GM19328 (cell line): Measurements from ENCODE around the gene RNF146.
"Not testable (repeated sequence)": the region's sequence is repeated elsewhere in the genome, so short reads cannot be mapped to it uniquely, and the experiment has no call there.

ENCODE experiments used
- ATAC-seq: cut with Tn5 transposase; IDR thresholded peaks from one replicate; pipeline ENCODE4 v1.9.1; 2021; ENCODE audit warnings: mild to moderate bottlenecking, moderate library complexity; ENCODE audit not compliant: unreplicated experiment

RNF146 gene

DNA sequence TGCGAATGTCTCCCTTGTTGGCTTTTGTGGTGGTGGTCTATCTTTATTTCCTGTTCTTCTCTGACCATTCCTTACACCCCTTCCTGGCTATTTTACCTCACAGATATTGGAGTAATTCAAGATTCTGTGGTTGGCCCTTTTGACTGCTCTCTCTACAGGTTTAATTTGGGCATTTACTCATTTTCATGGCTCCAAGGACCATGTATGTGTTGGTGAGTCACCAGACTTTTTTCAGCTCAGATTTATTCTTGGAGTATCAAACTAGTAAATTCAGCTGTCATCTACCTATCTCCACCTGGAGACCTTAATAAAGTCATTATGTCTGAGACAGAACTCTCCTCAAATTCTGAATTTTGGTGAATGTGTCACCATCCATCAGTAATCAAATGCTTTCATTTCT, 15.5 kb downstream of the RNF146 start:
- ATAC-seq, result no peak

DNA sequence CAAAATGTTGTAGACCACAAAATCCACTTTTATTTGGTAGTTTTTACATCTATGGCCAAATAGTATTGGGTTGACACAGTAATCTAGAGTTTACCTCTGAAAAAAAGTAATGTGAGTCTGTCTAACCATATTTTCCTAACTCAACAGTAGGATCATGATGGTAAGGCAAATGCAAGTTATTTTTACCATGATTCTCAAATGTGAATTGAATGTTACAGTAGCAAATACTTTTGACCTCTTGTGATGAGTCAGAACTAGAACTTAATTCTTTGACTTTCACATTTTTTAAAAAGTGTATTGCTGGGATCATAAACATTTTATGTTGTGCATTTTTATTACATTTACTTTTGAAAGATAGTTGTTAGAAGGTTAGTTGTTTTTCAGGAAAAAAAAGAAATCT, 22.0 kb downstream of the RNF146 start:
- ATAC-seq, result no peak

DNA sequence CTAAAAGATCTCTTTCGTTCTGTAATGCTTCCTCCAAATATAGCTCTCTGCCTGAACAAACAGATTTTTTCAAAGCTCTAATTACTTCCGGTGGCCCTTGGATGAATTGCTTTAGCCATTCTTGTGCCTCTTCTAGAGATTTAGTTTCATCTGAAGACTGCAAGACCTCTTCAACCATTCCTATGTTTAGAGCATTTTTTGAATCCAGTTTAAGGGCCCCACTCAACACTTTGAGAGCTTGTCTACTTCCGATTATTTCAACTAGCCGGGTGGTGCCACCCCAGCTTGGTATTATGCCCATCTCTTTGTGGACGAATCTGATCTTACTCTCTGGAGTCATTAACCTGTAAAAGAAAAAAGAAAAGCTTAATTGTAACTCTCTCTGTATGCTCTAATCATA, 23.3 kb downstream of the RNF146 start:
- no peak for ATAC-seq

DNA sequence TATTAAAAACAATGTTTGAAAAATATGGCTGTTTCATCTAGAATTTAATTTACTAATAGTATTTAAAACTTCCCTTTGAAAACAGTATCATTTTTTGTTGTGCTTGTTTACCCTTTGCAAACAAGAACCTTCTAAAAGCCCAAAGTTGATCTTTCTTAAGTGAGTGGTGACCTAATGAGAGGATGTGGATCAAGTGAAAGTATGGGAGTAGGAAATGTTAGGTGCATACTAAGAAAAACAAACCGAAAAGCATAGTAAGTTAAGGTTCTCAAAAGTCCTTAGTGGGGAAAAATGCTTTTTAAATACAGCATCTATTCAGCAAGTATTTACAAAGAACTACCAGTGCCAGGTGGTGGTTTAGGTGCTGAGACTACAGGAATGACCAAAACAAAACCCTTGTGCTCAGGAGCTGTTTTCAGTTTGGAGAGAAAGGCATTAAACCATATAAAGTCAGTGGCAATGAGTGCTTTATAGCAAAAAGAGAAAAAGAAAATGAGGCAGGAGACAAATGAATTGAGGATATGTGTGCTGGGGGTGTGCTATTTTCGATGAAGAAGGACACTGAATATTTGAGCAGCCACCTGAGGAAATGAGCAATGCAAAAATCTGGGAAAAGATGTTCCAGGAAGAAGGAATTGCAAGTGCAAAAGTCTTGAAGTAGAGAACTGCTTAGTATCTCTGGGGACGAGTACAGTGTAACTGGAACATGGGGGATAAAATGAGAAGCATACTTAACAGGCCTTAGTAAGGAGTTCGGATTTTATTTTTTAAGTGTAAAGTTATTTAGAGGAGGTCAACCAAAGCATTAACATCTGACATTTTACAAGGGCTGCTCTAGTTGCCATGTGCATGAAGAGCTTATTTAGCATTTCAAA, 24.0 kb downstream of the RNF146 start:
- ATAC-seq, result no peak

DNA sequence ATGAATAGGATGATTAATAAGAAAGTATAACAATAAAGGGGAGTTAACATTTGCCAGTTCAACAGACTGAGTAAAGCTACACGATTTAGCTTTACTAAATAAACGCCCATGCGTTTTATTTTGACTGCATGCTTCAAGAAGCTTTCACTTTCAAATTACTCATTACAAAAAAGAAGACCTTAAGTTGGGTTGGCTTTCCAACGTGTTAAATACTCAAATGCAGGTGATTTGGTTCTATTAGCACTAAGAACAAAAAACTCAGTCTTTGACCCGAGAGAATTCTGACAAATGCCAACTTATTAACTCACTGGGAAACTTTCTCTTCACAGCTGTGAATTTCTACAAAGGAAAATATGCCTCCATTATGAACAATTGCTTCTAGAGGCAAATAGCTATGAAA, 24.8 kb downstream of the RNF146 start:
- ATAC-seq, result peak; percentile 85

DNA sequence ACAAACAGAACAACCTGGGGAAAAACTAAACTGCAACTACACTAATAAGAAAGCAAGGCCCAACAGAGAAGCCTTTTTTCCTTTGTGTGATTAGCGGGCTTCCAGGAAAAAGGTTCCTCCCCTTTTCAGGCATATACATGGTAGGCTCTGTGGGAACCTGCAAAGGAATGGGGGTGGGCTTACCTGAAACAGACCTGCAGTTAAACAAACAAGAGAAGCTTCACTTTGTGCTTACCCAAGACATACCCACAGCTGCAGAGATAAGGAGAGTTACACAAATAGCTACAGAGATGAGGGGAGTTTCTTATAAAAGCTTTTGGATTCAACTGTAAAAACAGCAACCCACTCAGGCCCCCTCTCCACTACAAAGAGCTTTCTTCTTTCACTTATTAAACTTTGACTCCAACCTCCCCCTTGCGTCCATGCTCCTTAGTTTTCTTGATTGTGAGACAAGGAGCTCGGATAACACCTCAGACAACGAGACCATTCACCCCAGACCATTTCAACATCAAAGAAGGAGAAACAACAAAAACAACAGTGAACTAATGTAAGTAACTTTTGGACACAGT, 30.9 kb downstream of the RNF146 start:
- no peak for ATAC-seq

DNA sequence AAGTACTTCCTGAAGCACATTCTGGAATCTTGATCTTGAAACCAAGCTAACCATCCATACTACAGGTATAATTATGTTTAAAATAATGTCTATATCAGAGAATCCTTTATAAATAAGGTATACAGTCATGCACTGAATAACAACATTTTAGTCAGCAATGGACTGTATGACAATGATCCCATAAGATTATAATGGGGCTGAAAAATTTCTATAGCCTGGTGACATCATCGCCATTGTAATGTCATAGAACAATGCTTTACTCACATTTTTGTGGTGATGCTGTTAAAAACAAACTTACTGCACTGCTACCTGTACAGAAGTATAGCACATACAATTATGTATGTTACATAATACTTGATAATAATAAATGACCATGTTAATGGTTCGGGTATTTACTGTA, 31.8 kb downstream of the RNF146 start:
- ATAC-seq, result no peak

DNA sequence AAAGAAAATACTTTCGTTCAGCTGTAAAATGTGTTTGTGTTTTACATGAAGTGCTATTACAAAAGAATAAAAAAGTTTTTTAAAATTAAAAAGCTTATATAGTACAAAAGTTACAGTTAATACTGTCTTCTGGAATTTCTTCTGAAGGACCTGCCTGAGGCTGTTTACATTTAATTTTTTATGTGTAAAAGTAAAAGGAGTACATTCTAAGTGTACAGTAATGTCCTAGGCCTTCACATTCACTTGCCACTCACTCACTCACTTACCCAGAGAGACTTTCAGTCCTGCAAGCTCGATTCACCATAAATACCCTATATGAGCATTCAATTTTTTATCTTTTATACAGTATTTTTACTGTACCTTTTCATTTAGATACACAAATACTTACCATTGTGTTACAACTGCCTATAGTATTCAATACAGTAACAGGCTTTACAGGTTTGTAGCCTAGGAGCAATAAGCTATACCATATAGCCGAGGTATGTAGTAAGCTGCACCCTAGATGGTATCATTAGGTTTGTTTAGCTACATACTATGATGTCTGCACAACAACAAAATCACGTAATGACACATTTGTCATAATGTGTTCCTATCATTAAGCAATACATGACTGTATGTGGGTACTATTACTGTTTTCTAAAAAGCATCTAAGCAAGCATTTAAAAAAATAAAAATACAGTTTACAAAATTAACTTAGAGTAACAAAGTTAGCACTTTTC, 33.0 kb downstream of the RNF146 start:
- no peak for ATAC-seq

DNA sequence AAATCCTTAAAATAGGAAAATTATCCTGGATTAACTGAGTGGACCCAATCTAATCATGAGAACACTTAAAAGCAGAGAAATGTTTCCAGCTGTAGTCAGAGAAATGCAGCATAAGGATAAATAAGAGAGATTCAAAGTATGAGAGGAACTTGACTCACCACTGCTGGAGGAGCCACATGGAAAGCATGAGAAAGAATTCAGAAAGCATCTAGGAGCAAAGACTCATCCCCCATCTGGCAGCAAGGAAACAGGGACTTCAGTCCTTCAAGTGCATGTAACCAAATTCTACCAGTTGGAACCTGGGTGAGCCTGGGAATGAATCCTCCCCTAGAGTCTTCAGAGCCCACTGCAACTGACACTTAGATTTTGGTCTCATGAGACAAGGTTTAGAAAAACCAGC, 33.7 kb downstream of the RNF146 start:
- ATAC-seq, result no peak

DNA sequence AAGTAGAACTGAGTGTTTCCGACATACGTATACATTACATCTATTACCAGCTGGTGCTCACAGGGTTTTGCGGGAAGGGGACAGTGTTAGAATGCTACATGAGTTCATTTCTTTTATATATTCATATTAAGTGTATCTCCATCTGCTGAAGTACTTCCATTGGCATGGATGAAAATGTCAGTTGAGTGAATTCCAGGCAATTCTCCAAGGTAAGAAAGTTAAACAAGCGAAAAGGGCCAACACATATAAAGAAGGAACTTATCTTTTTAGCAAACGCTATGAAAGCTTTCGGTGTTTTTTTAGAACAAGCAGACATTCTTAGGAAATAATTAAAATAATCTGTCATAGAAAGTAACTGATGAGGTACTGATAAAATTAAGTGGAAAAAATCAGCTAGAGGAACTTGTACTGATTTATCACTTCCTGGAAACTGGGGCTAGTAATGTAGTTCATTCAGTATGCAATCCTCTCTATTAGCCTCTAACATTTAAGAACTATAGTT, 34.6 kb downstream of the RNF146 start:
- no peak for ATAC-seq

DNA sequence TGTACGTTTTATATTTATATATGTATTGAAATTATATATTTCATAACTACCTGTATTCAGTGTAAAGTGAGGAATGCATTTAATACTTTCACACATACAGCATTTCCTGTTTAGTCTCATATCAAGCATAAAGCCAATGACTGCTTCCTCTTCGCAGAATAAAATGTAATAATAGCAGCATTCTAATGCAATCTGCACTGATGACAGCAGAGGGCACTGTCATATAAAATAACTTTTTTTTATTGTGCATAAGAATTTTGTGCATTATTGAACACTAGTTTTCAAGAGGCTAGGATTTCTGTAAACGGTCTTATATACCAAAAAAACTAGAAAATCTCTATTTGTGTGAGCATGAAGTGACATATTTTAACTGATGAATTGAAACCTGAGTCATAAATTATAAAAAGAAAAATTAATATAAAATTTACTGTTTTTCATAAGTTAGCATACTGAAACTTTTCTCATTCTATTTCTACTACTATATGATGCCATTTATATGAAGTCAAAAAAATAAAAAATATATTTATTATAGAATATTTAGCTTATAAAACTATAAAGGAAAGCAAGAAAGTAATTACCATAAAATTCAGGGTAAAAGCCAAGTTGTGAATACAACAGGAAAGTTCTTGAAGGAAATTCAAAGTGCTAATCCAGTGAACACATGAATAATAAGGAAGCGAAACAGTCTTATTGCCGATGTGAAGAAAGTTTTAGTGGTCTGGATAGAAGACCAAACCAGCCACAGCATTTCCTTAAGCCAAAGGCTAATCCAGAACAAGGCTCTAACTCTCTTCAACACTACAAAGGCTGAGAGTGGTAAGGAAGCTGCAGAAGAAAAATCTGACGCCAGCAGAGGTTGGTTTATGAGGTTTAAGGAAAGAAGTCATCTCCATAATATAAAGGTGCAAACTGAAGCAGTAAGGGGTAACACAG, 36.3 kb downstream of the RNF146 start:
- peak; percentile 58 for ATAC-seq

DNA sequence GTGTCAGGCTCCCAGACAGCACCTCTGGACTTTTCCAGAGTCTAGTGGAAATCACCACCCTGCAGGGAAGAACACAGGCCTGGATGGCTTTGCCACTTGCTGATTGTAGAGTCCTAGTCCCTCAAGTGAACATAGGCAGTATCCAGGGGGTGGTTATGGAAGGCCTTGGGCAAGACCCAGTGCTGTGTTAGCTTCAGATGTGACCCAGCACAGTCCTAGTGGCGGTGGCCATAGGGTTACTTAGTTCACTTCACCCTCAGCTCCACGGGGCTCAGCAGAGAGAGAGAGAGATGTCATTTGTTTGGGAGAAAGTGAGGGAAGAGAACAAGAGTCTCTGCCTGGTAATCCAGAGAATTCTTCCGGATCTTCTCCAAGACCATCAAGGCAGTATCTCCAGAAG, 37.3 kb downstream of the RNF146 start:
- ATAC-seq, result no peak

DNA sequence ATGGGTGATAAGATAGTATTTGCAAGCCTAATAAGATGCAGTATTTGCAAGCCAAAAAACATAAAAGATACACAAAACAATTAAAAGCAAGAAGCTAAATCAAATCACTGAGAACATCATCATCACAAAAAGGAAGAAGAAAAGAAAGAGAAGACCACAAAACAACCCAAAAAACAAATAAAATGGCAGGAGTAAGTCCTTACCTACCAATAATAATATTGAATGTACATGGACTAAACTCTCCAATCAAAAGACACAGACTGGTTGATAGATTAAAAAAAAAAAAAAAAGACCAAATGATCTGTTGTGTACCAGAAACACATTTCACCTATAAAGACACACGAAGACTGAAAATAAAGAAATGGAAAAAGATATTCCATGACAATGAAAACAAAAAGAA, 39.1 kb downstream of the RNF146 start:
- ATAC-seq, result no peak

DNA sequence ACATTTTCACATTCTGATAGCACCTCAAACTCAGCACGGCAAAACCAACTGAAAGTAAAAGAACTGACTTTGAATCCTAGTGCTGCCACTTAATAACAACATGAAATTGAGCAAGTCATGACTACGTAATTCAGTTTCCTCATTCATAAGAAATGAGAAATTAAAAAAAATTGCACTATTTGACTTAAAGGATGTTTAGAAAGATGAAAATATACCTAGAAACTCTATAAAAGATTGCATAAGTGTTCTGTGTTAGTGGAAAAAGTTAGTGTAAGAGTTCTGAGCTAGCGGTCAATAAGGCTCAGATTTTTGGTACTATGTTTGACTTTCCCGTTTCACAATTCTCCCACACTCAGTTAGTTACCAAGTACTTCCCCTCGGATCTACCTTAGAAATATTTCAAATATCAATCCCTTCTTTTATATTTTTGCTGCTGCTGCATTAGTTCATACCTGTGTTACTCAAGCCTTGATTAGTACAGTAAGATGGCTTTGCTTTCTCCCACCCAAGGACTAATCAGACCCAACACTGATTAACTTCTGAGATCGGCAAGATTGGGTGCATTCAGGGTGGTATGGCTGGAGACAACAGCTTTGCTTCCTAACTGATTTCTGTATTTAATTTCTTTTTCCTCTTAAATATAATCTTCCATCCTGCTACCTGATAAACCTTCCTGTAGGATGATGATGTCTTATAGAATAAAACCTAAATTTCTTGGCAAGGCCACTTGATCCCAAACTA, 50.9 kb downstream of the RNF146 start:
- no peak for ATAC-seq

DNA sequence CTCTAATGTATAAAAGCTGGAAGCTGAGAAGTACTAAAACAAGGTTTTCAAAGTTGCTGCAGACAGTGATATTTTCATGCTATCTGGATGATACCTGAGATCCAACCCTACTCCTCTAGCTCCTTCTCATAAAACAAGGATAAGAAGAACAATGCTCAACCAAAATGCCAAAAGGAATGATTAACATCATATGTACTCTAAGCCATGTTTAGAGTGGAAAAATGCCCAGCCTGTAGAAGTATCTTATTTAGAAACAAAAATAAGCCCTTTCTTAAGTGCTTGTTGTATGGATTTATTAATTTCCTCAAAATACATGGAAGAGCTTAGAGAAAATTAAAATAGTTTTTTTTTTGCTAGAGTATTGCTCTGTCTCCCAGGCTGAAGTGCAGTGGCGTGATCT, 53.0 kb downstream of the RNF146 start:
- ATAC-seq, result no peak

DNA sequence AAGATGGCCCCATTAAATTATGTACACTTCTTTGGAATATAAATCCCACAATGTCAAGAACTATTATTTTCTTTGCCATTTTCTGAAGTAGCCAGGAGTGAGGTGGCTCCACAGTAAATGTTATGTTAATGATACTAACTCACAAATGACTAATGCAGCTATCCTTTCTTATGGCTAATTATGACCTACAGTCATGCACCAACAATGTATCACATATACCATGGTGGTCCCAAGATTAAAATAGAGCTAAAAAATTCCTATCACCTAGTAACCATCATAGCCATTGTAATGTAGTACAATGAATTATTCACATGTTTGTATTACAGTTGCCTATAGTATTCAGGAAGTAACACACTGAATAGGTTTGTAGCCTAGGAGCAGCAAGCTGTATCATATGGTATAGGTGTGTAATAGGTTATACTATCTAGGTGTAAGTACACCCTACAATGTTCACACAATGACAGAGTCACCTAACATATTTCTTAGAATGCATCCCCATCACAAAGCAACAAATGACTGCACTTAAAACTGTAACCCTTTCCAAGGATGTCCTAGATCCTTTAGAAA, 61.5 kb downstream of the RNF146 start:
- no peak for ATAC-seq

DNA sequence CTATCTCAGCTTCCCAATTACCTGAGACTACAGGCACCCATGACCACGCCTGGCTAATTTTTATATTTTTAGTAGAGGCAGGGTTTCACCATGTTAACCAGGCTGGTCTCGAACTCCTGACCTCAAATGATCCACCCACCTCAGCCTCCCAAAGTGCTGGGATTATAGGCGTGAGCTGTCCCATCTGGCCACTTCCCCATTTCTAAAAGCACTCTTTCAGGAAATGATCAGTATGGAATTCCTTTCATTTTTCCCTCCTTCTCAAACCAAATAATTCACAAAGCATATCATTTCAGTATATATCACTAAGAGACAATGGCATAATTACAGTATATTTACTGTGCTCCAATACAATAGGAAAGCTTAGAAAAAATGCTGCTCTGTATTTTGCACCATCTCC, 64.6 kb downstream of the RNF146 start:
- ATAC-seq, result not testable (repeated sequence)

DNA sequence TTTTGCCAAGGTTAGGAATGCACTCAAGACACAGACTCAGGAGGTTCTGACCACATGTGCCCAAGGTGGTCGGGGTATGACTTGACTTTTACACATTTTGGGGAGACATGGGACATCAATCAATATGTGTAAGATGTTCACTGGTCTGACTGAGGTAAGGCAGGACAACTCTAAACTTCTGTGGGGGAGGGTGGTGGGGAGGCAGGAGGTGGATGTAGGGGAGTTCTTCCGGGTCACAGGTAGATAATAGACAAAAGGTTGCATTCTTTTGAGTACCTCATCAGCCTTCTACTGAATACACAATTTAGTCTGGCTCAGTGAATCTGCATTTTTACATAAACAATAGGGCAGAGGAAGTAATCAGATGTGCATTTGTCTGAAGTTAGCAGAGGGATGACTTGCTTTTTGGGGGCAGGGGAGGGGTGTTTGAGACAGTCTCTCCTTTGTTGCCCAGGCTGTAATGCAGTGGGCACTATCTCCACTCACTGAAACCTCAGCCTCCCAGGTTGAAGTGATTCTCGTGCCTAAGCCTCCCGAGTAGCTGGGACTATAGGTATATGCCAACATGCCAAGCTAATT, 65.8 kb downstream of the RNF146 start:
- no peak for ATAC-seq
